Measurements from ENCODE around the gene ACE2. TPM values are rescaled to one million over a fixed set of nuclear protein-coding genes. Genes with fewer than 3 reads are reported as not detected.

The ACE2 gene
- polyA plus RNA-seq, 1 of the 3 experiments (the other 2 are of a cell fraction): not detected

GRCh38 chrX:15511563-15511962 is 89.2 kb downstream of the ACE2 start:
- Histone ChIP-seq H4K20me1 (ENCODE audit: insufficient read depth) (no peaks in the 10 kb centered on the region), H3K36me3 (replicated peaks in 1 of 2; ENCODE audit: control insufficient read depth in 1 of 2, insufficient read depth in 2 of 2, low read length in 1 of 2) (no peaks in the 10 kb centered on the region), H3K9me2 (no peaks in the 10 kb centered on the region), H2AFZ (ENCODE audit: low read depth) (no peak overlapping the region), H3K9ac (no peak overlapping the region), H3K9me3 (no peaks in the 10 kb centered on the region), H3K4me2 (no peak overlapping the region), H3K4me1 (ENCODE audit: control insufficient read depth in 1 of 2, insufficient read depth in 2 of 2, low read depth in 1 of 2, low read length in 1 of 2) (peaks cover 0 to 2% of the 10 kb centered on the region in 2 experiments; a peak in 1 of 4 replicates), H3K27ac (ENCODE audit: low read depth in 2 of 2, low read length in 1 of 2) (no peak overlapping the region), H3K79me2 (ENCODE audit: insufficient read depth) (no peaks in the 10 kb centered on the region), H3K4me3 (ENCODE audit: low read depth in 2 of 2, low read length in 1 of 2) (no peak overlapping the region), H3F3A (replicated peaks; ENCODE audit: insufficient read depth) (no peaks in the 10 kb centered on the region), H3K27me3 (ENCODE audit: insufficient read depth) (no peaks in the 10 kb centered on the region; the same call in 1 of the 2 replicates)
- DNase-seq: no peak
- ChIA-PET POLR2A (no interaction called here), CTCF (interaction anchor here (1.2 to 1.6 kb wide), 3 partner anchors 13 to 40 kb away, joined by 3 to 4 read pairs (median 3); partner anchors contain the start of gene PIR)
- TF ChIP-seq RFX5 (IDR thresholded peaks at IDR 0.05; ENCODE audit: low read length) (no peak), EZH2phosphoT487 (IDR thresholded peaks at IDR 0.05; ENCODE audit: borderline replicate concordance, low read depth) (no peak), FOXJ3 (CRISPR knock-in tag; IDR thresholded peaks at IDR 0.05) (no peak), RAD21 (IDR thresholded peaks at IDR 0.05; ENCODE audit: low read length) (no peak), GATA2 (CRISPR knock-in tag; IDR thresholded peaks at IDR 0.05) (no peak), CHD2 (IDR thresholded peaks at IDR 0.05; ENCODE audit: low read length, partially characterized antibody) (no peak), POLR2AphosphoS5 (IDR thresholded peaks at IDR 0.05; ENCODE audit: low read depth, low read length) (no peak), TCF12 (IDR thresholded peaks at IDR 0.05) (no peak), TAF1 (IDR thresholded peaks at IDR 0.05; ENCODE audit: borderline replicate concordance, low read depth, low read length) (no peak)
- TF ChIP-seq, protein P1, sequence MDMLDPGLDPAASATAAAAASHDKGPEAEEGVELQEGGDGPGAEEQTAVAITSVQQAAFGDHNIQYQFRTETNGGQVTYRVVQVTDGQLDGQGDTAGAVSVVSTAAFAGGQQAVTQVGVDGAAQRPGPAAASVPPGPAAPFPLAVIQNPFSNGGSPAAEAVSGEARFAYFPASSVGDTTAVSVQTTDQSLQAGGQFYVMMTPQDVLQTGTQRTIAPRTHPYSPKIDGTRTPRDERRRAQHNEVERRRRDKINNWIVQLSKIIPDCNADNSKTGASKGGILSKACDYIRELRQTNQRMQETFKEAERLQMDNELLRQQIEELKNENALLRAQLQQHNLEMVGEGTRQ (IDR thresholded peaks at IDR 0.05; ENCODE audit: borderline replicate concordance, low read depth, low read length): no peak
- WGBS (ENCODE audit: low lambda C conversion rate): 14% methylated on average over 1 of the region's 1 CpG

Other genes starting within 250 kb of the ACE2 start
- gene VEGFD, start 216.5 kb downstream of the ACE2 start, polyA plus RNA-seq (2012; rRNA removed): 5.3 and 6.3 TPM in 2 replicates
- 12.3 and 13.2 TPM in 2 replicates for gene PIR, start 107.6 kb downstream of the ACE2 start, polyA plus RNA-seq (2012; rRNA removed)
- not detected in 2 replicates for gene BMX, start 100.2 kb downstream of the ACE2 start, polyA plus RNA-seq (2012; rRNA removed)
- 0.16 and 0.21 TPM in 2 replicates for gene CLTRN, start 63.8 kb upstream of the ACE2 start, polyA plus RNA-seq (2012; rRNA removed)
- gene CA5B, start 137.3 kb upstream of the ACE2 start, polyA plus RNA-seq (2012; rRNA removed): 4.4 and 8.0 TPM in 2 replicates
- 14.3 and 18.7 TPM in 2 replicates for gene ZRSR2, start 189.5 kb upstream of the ACE2 start, polyA plus RNA-seq (2012; rRNA removed)

Data from SK-N-SH (cell line).